Measurements from ENCODE around the gene DHH. TPM values are rescaled to one million over a fixed set of nuclear protein-coding genes. Genes with fewer than 3 reads are reported as not detected.

The DHH gene
- polyA plus RNA-seq, 4 donors, result 0.15 to 2.3 TPM; not detected in 2

DNA sequence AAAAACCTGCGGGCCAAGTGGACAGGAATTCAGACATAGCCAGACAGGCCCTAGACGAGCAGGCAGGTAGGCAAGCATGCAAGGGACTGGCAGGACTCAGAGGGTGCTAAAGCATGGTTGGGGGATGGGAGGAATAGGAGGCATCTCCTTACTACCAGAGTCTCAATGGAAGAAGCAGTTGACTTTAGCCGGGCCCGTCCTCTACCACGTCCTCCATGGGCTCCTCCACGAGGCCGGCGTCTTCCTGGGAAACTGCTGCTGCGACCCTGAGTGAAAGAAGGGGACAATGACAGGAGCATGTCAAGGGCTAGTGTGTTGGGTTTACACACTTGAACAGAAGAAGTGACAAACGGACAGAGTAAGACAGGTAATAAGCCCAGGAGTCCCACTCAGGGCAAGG is 45.6 kb downstream of the DHH start:
- no peak overlapping the region for H3K4me3 ChIP-seq (ENCODE audit: low read depth in 1 of 3, low read length in 3 of 3)
- WGBS, 3 donors, result 93 to 94% (median 94%) methylated on average over 10 of the region's 10 CpGs
- no peak for FAIRE-seq

DNA sequence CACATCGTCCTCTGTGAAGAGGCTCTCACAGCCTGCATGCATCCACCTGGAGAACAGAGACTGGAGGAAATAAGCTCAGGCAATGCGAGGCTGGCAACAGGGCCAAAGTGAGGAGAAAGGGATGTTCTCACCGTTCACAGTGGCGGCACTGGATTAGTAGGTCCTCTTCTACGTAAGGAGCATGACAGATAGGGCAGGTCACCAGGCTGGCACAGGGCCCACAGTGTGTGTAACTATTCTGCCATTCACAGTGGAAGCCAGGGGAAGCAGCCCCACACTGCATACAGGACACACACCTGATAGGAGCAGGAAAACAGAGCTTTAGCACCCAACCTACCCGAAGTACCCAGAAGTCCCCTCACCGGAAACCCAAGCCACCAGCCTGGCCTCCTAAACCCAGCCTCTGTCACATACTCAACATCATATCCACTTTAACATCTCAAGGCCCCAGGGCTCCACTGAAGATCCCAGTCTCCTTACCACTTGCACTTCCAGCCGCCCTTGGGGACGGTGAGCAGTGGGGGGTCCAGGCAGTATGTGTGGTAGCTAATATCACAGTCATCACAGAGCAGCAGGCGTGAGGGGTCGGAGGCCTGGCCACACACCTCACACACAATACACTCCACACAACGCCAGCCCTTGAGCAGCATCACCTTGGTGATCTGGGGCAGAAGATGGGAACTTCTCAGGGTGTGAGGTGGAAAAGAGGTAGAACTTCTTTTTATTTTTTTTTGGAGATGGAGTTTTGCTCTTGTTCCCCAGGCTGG is 48.3 kb downstream of the DHH start:
- 95 to 96% (median 95%) methylated on average over 12 of the region's 12 CpGs for WGBS, 3 donors

More for the DNA sequence above, 45.6 kb downstream of the DHH start:
- no peak for DNase-seq
- Histone ChIP-seq H3K27me3 (ENCODE audit: control insufficient read depth in 3 of 3, insufficient read depth in 3 of 3, low read length in 3 of 3) (no peaks in the 10 kb centered on the region), H3K27ac (ENCODE audit: low read depth in 1 of 3, low read length in 2 of 3) (no peak overlapping the region), H3K4me1 (ENCODE audit: control insufficient read depth in 3 of 3, insufficient read depth in 2 of 3, low read depth in 1 of 3, low read length in 2 of 3) (no peaks in the 10 kb centered on the region), H3K36me3 (ENCODE audit: control insufficient read depth in 3 of 3, insufficient read depth in 2 of 3, low read depth in 1 of 3, low read length in 3 of 3) (peaks cover 38 to 93% (median 63%) of the 10 kb centered on the region in 3 donors), H3K9me3 (ENCODE audit: control insufficient read depth in 2 of 2, insufficient read depth in 1 of 2, low read depth in 1 of 2, low read length in 1 of 2) (no peaks in the 10 kb centered on the region)

DNA sequence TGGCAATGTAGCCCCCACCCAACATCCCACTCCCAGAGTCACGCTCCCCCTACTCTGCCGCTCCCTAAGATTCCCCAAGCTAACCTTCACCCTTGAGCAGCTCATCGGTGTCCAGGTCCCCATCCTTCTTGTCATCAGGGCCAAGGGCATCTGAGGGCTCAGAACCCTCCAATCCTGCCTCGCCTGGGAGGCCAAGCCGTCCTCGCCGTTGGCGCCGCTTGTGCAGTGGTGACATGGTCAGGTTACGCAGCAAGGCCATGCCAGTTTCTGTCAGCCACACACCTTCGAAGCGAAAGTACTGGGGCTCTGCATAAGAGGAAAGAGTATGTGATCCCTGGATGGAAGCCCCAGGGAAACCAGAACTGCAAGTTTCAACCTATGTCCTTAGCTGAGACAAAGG is 49.9 kb downstream of the DHH start:
- H3K4me1 ChIP-seq (ENCODE audit: control insufficient read depth in 3 of 3, insufficient read depth in 2 of 3, low read depth in 1 of 3, low read length in 2 of 3), result no peaks in the 10 kb centered on the region
- no peaks in the 10 kb centered on the region for H3K27me3 ChIP-seq (ENCODE audit: control insufficient read depth in 3 of 3, insufficient read depth in 3 of 3, low read length in 3 of 3)
- FAIRE-seq (no peak), DNase-seq (no peak)
- H3K27ac ChIP-seq (ENCODE audit: low read depth in 1 of 3, low read length in 2 of 3), result no peak overlapping the region
- WGBS, 3 donors, result 95 to 97% (median 95%) methylated on average over 12 of the region's 12 CpGs
- H3K36me3 ChIP-seq (ENCODE audit: control insufficient read depth in 3 of 3, insufficient read depth in 2 of 3, low read depth in 1 of 3, low read length in 3 of 3), result peaks cover 39 to 94% (median 60%) of the 10 kb centered on the region in 3 donors
- no peaks in the 10 kb centered on the region for H3K9me3 ChIP-seq (ENCODE audit: control insufficient read depth in 2 of 2, insufficient read depth in 1 of 2, low read depth in 1 of 2, low read length in 1 of 2)
- no peak overlapping the region for H3K4me3 ChIP-seq (ENCODE audit: low read depth in 1 of 3, low read length in 3 of 3)

More for the DNA sequence above, 48.3 kb downstream of the DHH start:
- DNase-seq, result no peak
- Histone ChIP-seq H3K27ac (ENCODE audit: low read depth in 1 of 3, low read length in 2 of 3) (no peak overlapping the region), H3K9me3 (ENCODE audit: control insufficient read depth in 2 of 2, insufficient read depth in 1 of 2, low read depth in 1 of 2, low read length in 1 of 2) (no peaks in the 10 kb centered on the region), H3K4me3 (ENCODE audit: low read depth in 1 of 3, low read length in 3 of 3) (no peak overlapping the region), H3K4me1 (ENCODE audit: control insufficient read depth in 3 of 3, insufficient read depth in 2 of 3, low read depth in 1 of 3, low read length in 2 of 3) (no peaks in the 10 kb centered on the region), H3K27me3 (ENCODE audit: control insufficient read depth in 3 of 3, insufficient read depth in 3 of 3, low read length in 3 of 3) (no peaks in the 10 kb centered on the region), H3K36me3 (ENCODE audit: control insufficient read depth in 3 of 3, insufficient read depth in 2 of 3, low read depth in 1 of 3, low read length in 3 of 3) (peaks cover 38 to 94% (median 61%) of the 10 kb centered on the region in 3 donors)
- no peak for FAIRE-seq

DNA sequence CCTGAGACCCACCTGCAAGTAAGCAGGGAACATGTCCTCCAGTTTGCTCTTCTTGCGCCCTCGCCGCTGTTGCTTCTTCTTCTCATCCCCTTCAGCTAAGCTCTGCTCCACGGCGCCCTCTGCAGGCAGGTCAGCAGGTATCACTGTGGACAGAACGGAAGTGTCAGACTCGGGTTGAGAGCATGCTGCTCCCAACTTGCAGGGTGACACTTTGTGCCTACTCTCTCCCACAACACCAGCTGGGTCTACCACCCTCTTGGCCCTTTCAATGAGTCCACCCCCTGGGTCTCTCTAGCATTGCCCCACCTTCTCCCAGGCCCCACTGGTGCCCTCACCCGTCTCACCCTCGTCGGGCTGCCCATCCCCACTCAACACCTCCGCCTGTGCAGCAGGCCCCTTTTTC is 50.7 kb downstream of the DHH start:
- FAIRE-seq (no peak), DNase-seq (peak; percentile 58 to 66)
- H3K4me1 ChIP-seq (ENCODE audit: control insufficient read depth in 3 of 3, insufficient read depth in 2 of 3, low read depth in 1 of 3, low read length in 2 of 3), result no peaks in the 10 kb centered on the region
- H3K4me3 ChIP-seq (ENCODE audit: low read depth in 1 of 3, low read length in 3 of 3), result no peak overlapping the region
- no peaks in the 10 kb centered on the region for H3K9me3 ChIP-seq (ENCODE audit: control insufficient read depth in 2 of 2, insufficient read depth in 1 of 2, low read depth in 1 of 2, low read length in 1 of 2)
- no peaks in the 10 kb centered on the region for H3K27me3 ChIP-seq (ENCODE audit: control insufficient read depth in 3 of 3, insufficient read depth in 3 of 3, low read length in 3 of 3)
- H3K36me3 ChIP-seq (ENCODE audit: control insufficient read depth in 3 of 3, insufficient read depth in 2 of 3, low read depth in 1 of 3, low read length in 3 of 3), result peaks cover 40 to 94% (median 63%) of the 10 kb centered on the region in 3 donors
- WGBS, 3 donors, result 58 to 60% (median 60%) methylated on average over 11 of the region's 11 CpGs
- no peak overlapping the region for H3K27ac ChIP-seq (ENCODE audit: low read depth in 1 of 3, low read length in 2 of 3)

DNA sequence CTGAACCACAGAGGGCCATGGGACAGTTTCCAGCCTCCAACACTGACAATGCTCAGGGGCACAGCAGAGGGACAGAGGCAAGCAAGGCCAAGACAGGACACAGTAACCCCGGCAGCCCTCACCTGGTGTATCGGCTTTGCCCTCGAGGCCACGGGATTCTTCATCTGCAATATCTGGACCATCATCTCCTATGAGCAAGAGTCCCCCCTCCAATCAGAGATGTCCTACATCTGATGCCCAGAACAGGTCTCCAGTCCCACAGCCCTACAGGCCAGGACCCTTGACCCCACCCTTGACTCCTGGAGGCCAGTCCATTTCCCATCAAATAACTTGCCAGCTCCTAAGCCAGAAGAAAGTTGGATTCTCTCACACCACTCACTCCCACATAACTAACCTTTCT is 51.4 kb downstream of the DHH start:
- peaks cover 41 to 98% (median 63%) of the 10 kb centered on the region in 3 donors for H3K36me3 ChIP-seq (ENCODE audit: control insufficient read depth in 3 of 3, insufficient read depth in 2 of 3, low read depth in 1 of 3, low read length in 3 of 3)
- H3K9me3 ChIP-seq (ENCODE audit: control insufficient read depth in 2 of 2, insufficient read depth in 1 of 2, low read depth in 1 of 2, low read length in 1 of 2), result no peaks in the 10 kb centered on the region
- 92 to 95% (median 94%) methylated on average over 4 of the region's 4 CpGs for WGBS, 3 donors
- H3K4me3 ChIP-seq (ENCODE audit: low read depth in 1 of 3, low read length in 3 of 3), result no peak overlapping the region
- FAIRE-seq (no peak), DNase-seq (no peak)
- H3K27ac ChIP-seq (ENCODE audit: low read depth in 1 of 3, low read length in 2 of 3), result no peak overlapping the region
- no peaks in the 10 kb centered on the region for H3K4me1 ChIP-seq (ENCODE audit: control insufficient read depth in 3 of 3, insufficient read depth in 2 of 3, low read depth in 1 of 3, low read length in 2 of 3)
- no peaks in the 10 kb centered on the region for H3K27me3 ChIP-seq (ENCODE audit: control insufficient read depth in 3 of 3, insufficient read depth in 3 of 3, low read length in 3 of 3)

DNA sequence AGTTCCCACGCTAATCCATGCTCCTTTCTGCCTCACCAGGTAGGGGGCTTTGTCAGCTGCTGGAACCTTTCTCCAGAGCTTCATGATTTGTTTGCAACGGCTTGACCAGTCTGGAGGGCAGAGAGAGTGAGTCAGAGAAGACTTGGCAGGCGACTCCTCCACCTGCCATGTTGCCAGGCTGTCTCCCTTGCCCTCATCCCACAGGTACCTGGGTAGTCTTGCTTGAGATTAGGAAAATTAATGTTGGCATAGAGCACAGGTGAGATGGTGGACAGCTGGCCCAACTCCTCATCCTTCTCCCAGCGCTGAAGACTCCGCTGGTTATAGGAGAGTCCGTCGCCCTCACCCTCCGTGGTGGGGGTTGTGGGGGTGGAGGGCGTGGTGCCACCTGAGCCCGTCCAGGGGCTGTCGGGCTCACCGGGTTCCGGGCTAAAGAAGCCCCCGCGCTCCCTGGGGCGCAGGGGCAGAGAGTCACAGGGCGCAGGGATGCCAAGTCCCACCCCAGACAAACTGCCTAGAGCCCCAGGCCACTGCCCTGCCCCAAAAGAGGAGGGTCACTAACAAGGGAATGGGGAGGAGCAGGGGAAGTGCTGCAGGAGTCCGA is 52.6 kb downstream of the DHH start:
- H3K36me3 ChIP-seq (ENCODE audit: control insufficient read depth in 3 of 3, insufficient read depth in 2 of 3, low read depth in 1 of 3, low read length in 3 of 3), result peaks cover 46 to 99% (median 68%) of the 10 kb centered on the region in 3 donors
- WGBS, 3 donors, result 87 to 92% (median 90%) methylated on average over 17 to 18 of the region's 18 CpGs
- no peak overlapping the region for H3K4me3 ChIP-seq (ENCODE audit: low read depth in 1 of 3, low read length in 3 of 3)
- FAIRE-seq, result no peak
- H3K9me3 ChIP-seq (ENCODE audit: control insufficient read depth in 2 of 2, insufficient read depth in 1 of 2, low read depth in 1 of 2, low read length in 1 of 2), result no peaks in the 10 kb centered on the region
- H3K27me3 ChIP-seq (ENCODE audit: control insufficient read depth in 3 of 3, insufficient read depth in 3 of 3, low read length in 3 of 3), result no peaks in the 10 kb centered on the region
- no peak overlapping the region for H3K27ac ChIP-seq (ENCODE audit: low read depth in 1 of 3, low read length in 2 of 3)
- DNase-seq, result no peak
- no peaks in the 10 kb centered on the region for H3K4me1 ChIP-seq (ENCODE audit: control insufficient read depth in 3 of 3, insufficient read depth in 2 of 3, low read depth in 1 of 3, low read length in 2 of 3)

DNA sequence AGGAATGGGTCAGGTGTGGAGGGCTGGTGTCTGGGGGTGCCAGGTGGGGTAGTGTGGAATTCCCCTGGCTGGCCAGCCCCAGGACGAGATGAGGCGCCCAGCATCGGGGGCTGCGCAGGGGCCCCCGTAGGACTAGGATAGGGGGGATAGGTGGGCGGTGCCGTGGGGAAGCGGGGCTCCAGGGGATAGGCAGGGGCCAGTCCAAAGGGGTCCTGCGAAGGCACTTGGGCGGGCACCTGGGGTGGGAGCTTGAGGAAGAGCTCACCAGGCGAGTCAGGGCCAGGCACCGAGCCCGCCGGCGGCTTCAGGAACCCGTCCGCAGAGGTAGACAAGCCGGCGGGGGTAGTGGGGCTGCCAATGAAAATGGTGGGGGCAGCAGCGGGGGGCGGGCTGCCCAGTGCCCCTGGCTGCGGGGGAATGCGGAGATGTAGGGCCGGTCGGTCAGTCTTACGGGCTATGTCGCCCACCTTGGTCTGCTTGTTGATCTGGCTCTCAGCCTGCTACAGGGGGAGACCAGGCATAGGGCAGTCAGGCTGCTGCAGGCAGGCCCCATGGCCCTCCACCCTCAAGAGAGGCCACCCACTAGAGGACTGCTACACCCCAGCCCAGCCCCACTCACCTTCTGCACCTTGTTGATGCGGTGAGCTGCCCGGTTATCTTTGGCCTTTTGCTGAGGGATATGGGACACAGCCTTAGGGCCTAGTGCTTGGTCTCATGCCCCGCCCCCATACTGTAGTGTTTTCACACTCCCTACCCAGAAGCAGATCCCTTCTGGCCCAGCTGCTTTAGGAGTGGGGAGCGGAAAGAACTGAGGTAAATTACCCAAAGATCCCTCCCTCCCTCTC is 53.3 kb downstream of the DHH start:
- H3K4me3 ChIP-seq (ENCODE audit: low read depth in 1 of 3, low read length in 3 of 3), result no peak overlapping the region
- 94 to 97% (median 96%) methylated on average over 24 to 31 of the region's 31 CpGs for WGBS, 3 donors
- no peaks in the 10 kb centered on the region for H3K9me3 ChIP-seq (ENCODE audit: control insufficient read depth in 2 of 2, insufficient read depth in 1 of 2, low read depth in 1 of 2, low read length in 1 of 2)
- H3K27me3 ChIP-seq (ENCODE audit: control insufficient read depth in 3 of 3, insufficient read depth in 3 of 3, low read length in 3 of 3), result no peaks in the 10 kb centered on the region
- DNase-seq (no peak), FAIRE-seq (no peak)
- H3K36me3 ChIP-seq (ENCODE audit: control insufficient read depth in 3 of 3, insufficient read depth in 2 of 3, low read depth in 1 of 3, low read length in 3 of 3), result peaks cover 46 to 97% (median 72%) of the 10 kb centered on the region in 3 donors
- H3K4me1 ChIP-seq (ENCODE audit: control insufficient read depth in 3 of 3, insufficient read depth in 2 of 3, low read depth in 1 of 3, low read length in 2 of 3), result no peaks in the 10 kb centered on the region
- H3K27ac ChIP-seq (ENCODE audit: low read depth in 1 of 3, low read length in 2 of 3), result no peak overlapping the region

DNA sequence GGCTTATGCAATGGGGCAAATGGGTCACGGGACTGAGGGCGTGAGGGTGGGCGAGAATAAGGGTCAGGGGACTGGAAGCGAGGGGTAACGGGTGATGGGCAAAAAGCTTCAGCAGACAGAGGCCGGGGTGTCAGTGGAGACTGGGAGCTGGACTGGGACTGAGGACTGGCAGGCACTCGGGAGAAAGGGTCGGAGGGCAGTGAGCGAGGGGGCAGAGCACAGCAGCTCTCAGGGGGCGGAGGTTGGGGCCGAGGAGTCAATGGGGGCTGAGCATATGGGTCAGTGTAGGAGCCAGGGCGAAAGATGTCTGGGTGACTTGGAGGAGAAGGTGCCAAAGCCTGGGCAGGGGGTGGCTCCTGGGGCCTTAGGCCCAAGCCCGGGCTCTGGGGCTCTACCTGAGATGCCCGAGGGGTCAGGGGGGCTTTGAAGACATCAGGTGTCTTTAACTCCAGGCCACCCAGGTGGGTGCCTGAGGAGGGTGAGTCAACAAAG is 54.2 kb downstream of the DHH start:
- Histone ChIP-seq H3K27me3 (ENCODE audit: control insufficient read depth in 3 of 3, insufficient read depth in 3 of 3, low read length in 3 of 3) (no peaks in the 10 kb centered on the region), H3K36me3 (ENCODE audit: control insufficient read depth in 3 of 3, insufficient read depth in 2 of 3, low read depth in 1 of 3, low read length in 3 of 3) (peaks cover 46 to 92% (median 69%) of the 10 kb centered on the region in 3 donors), H3K9me3 (ENCODE audit: control insufficient read depth in 2 of 2, insufficient read depth in 1 of 2, low read depth in 1 of 2, low read length in 1 of 2) (no peaks in the 10 kb centered on the region), H3K4me3 (ENCODE audit: low read depth in 1 of 3, low read length in 3 of 3) (no peak overlapping the region), H3K27ac (ENCODE audit: low read depth in 1 of 3, low read length in 2 of 3) (no peak overlapping the region), H3K4me1 (ENCODE audit: control insufficient read depth in 3 of 3, insufficient read depth in 2 of 3, low read depth in 1 of 3, low read length in 2 of 3) (no peaks in the 10 kb centered on the region)
- WGBS, 3 donors, result 93 to 95% (median 94%) methylated on average over 14 of the region's 14 CpGs
- DNase-seq (no peak), FAIRE-seq (no peak)
